Mucosa of gallbladder (tissue), 1 donor: ENCODE results near the gene DDX31. TPM values are rescaled to one million over a fixed set of nuclear protein-coding genes. Genes with fewer than 3 reads are reported as not detected.

Experiments used
- DNase-seq: peaks from one replicate; pipeline ENCODE4 v3.0.0-alpha.2; 2020; ENCODE audit warnings: low spot score
- total RNA-seq: library from RNA; stranded (reverse); gene quantifications from one replicate; pipeline ENCODE4 v1.2.1, GENCODE V29; 2021
- donor health status: DM: no; HTN: no; CAD: no.

The DDX31 gene
- total RNA-seq, 1 donor from 2014 or later, result 11.3 TPM

- no peak for DNase-seq
Observed at GRCh38 chr9:132673355-132673754, 3.6 kb upstream of the DDX31 start.

GRCh38 chr9:132672413-132672690 lies 2.6 kb upstream of the DDX31 start:
- no peak for DNase-seq

GRCh38 chr9:132671620-132672412 lies 2.0 kb upstream of the DDX31 start:
- DNase-seq, result no peak

- peak; percentile 13 for DNase-seq
Observed at GRCh38 chr9:132670457-132671391, 941 bp upstream of the DDX31 start, which contains the start of gene GTF3C4. Gene GTF3C4 (plus strand): TSS chr9:132670464. CDS start chr9:132670599, 135 bp downstream.

- DNase-seq, result no peak
Observed at GRCh38 chr9:132669319-132669697, 475 bp downstream of the DDX31 start.

- DNase-seq, result no peak
Observed at GRCh38 chr9:132663851-132664250, 5.9 kb downstream of the DDX31 start.

- DNase-seq, result no peak
Observed at GRCh38 chr9:132663117-132663516, 6.7 kb downstream of the DDX31 start.

- DNase-seq, result no peak
Observed at GRCh38 chr9:132662152-132662945, 7.4 kb downstream of the DDX31 start.

GRCh38 chr9:132656299-132656698 lies 13.5 kb downstream of the DDX31 start:
- DNase-seq, result no peak

GRCh38 chr9:132651259-132651658 lies 18.5 kb downstream of the DDX31 start:
- DNase-seq, result no peak

- no peak for DNase-seq
Observed at GRCh38 chr9:132648685-132649084, 21.1 kb downstream of the DDX31 start.

- no peak for DNase-seq
Observed at GRCh38 chr9:132648283-132648682, 21.5 kb downstream of the DDX31 start.

- no peak for DNase-seq
Observed at GRCh38 chr9:132647806-132648205, 22.0 kb downstream of the DDX31 start.

- no peak for DNase-seq
Observed at GRCh38 chr9:132647355-132647754, 22.4 kb downstream of the DDX31 start.

- no peak for DNase-seq
Observed at GRCh38 chr9:132646726-132647125, 23.1 kb downstream of the DDX31 start.

GRCh38 chr9:132645711-132646110 lies 24.1 kb downstream of the DDX31 start:
- DNase-seq, result no peak

- no peak for DNase-seq
Observed at GRCh38 chr9:132645306-132645705, 24.5 kb downstream of the DDX31 start.

GRCh38 chr9:132644251-132644650 lies 25.5 kb downstream of the DDX31 start:
- DNase-seq, result no peak

- no peak for DNase-seq
Observed at GRCh38 chr9:132641216-132641615, 28.6 kb downstream of the DDX31 start.

GRCh38 chr9:132639322-132639721 lies 30.5 kb downstream of the DDX31 start:
- DNase-seq, result peak; percentile 37

GRCh38 chr9:132638240-132638639 lies 31.5 kb downstream of the DDX31 start:
- DNase-seq, result no peak

- no peak for DNase-seq
Observed at GRCh38 chr9:132637801-132638200, 32.0 kb downstream of the DDX31 start.
